Neural progenitor cell (in vitro differentiated cells): Measurements from ENCODE around the gene BCLAF1. TPM values are rescaled to one million over a fixed set of nuclear protein-coding genes. Genes with fewer than 3 reads are reported as not detected.
A peak's percentile ranks its signal among the peaks of the same experiment; 100 is the strongest.

Experiments
- DNase-seq: peaks from one replicate; pipeline ENCODE4 v3.0.0-alpha.2; 2016; ENCODE audit warnings: low spot score
- H2AFZ ChIP-seq: fragments of 200-600 bp; sonication (generic); replicated peaks from 2 replicates; pipeline ENCODE4 v1.6.1; 2016; ENCODE audit warnings: antibody characterized with exemption
- H3F3A ChIP-seq: fragments of 200-600 bp; sonication (generic); 2 replicates; pipeline ENCODE4 v1.6.1; 2016; ENCODE audit warnings: antibody characterized with exemption, low read depth
- H3K27ac ChIP-seq: fragments of 200-600 bp; sonication (generic); 2 replicates; pipeline ENCODE4 v1.5.1; 2016; ENCODE audit warnings: mild to moderate bottlenecking
- H3K27me3 ChIP-seq: fragments of 200-600 bp; sonication (generic); 2 replicates; pipeline ENCODE4 v1.6.1; 2016; ENCODE audit warnings: mild to moderate bottlenecking, moderate library complexity
- H3K36me3 ChIP-seq: fragments of 200-600 bp; sonication (generic); 2 replicates; pipeline ENCODE4 v1.5.1; 2016
- H3K4me1 ChIP-seq: fragments of 200-600 bp; sonication (generic); 2 replicates; pipeline ENCODE4 v1.6.1; 2016; ENCODE audit warnings: mixed run types
- H3K4me2 ChIP-seq: fragments of 200-600 bp; sonication (generic); 2 replicates; pipeline ENCODE4 v1.6.1; 2016
- H3K4me3 ChIP-seq: fragments of 200-600 bp; sonication (generic); 2 replicates; pipeline ENCODE4 v1.5.1; 2016
- H3K79me2 ChIP-seq: fragments of 200-600 bp; sonication (generic); 2 replicates; pipeline ENCODE4 v1.6.1; 2016; ENCODE audit warnings: low read depth
- H3K9ac ChIP-seq: fragments of 200-600 bp; sonication (generic); 2 replicates; pipeline ENCODE4 v1.6.1; 2016
- H3K9me3 ChIP-seq: fragments of 200-600 bp; sonication (generic); 2 replicates; pipeline ENCODE4 v1.5.1; 2016; ENCODE audit warnings: low read depth
- H4K20me1 ChIP-seq: fragments of 200-600 bp; sonication (generic); 2 replicates; pipeline ENCODE4 v1.6.1; 2016; ENCODE audit warnings: low read depth
- H3K27ac Mint-ChIP-seq: 3 replicates; pipeline ENCODE4 v1.8.0; 2021; ENCODE audit warnings: mixed read lengths
- H3K27me3 Mint-ChIP-seq: 2 replicates; pipeline ENCODE4 v1.8.0; 2022; ENCODE audit warnings: low read depth, mild to moderate bottlenecking, inconsistent platforms, moderate library complexity, mixed read lengths; ENCODE audit not compliant: insufficient read depth
- H3K36me3 Mint-ChIP-seq: 3 replicates; pipeline ENCODE4 v1.8.0; 2021; ENCODE audit warnings: mixed read lengths
- H3K4me1 Mint-ChIP-seq: 3 replicates; pipeline ENCODE4 v1.8.0; 2021; ENCODE audit warnings: mixed read lengths
- H3K4me3 Mint-ChIP-seq: 3 replicates; pipeline ENCODE4 v1.8.0; 2021; ENCODE audit warnings: mild to moderate bottlenecking, moderate library complexity, mixed read lengths
- H3K9me3 Mint-ChIP-seq: 3 replicates; pipeline ENCODE4 v1.8.0; 2020; ENCODE audit warnings: mixed read lengths
- EZH2 ChIP-seq: fragments of 200-600 bp; sonication (generic); IDR thresholded peaks from 2 replicates; pipeline ENCODE4 v1.6.1; 2017; ENCODE audit warnings: antibody characterized with exemption, mild to moderate bottlenecking, moderate library complexity
- EZH2phosphoT487 ChIP-seq: fragments of 200-600 bp; sonication (generic); IDR thresholded peaks from 2 replicates; pipeline ENCODE4 v1.6.1; 2017; ENCODE audit warnings: antibody characterized with exemption
- total RNA-seq: library from RNA; depleted of rRNA; stranded (reverse); fragments of >200 nt; gene quantifications from 2 replicates; pipeline ENCODE4 v1.2.3, GENCODE V29; 2015; ENCODE audit warnings: low replicate concordance
- TF ChIP-seq, protein P1 (sequence below): fragments of 200-600 bp; sonication (generic); IDR thresholded peaks from 2 replicates; pipeline ENCODE4 v1.5.1; 2017; ENCODE audit warnings: antibody characterized with exemption, mild to moderate bottlenecking

BCLAF1 gene
- total RNA-seq, 1 donor from 2014 or later: 190 TPM

DNA sequence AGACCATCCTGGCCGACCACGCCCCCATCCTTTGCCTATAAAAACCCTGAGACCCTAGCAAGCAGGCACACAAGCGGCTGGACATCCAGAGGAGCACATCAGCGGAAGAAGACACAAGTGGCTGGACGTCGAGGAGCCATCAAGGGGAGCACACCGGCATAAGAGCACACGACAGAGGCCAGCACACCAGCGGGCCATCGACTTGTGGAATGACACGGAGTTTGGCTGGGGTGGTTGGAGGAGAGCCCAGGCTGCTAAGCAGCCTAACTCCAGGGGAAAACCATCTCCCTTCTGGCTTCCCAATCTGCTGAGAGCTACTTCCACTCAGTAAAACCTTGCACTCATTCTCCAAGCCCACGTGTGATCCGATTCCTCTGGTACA, 44.8 kb upstream of the BCLAF1 start:
- no peak overlapping the region for H3K27ac Mint-ChIP-seq

DNA sequence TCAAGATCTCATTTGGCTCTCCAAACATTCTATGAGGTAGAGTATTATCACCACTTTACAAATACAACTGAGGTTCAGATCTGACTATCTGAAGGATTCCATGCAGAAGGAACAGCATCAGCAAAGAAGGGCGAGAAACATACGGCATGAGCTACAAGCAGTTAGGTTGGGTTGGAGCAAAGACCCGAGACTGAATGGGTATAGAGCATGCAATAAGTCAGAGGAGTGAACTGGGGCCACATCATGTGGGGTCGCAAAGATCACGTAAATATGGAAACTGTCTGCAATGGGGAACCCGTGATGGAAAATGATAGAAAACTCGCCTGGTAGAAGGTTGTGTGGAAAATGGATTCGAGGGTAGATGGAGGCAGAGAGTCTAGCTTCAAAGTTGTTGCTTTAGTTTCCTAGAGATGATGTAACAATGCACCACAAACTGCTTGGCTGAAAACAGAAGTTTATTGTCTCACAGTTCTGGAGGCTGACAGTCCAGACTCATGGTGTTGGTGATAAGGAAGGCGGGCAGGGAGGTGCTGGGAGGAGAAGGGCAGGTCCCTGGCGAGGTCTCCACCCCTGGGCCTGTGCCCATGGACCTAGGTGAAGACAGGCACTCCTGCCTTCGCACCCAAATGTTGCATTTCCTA, 44.3 kb upstream of the BCLAF1 start:
- Histone ChIP-seq H3K9me3 (no peaks in the 10 kb centered on the region), H3K27ac (no peak overlapping the region), H3F3A (no peaks in the 10 kb centered on the region), H2AFZ (no peak overlapping the region), H3K9ac (no peak overlapping the region), H3K4me1 (no peaks in the 10 kb centered on the region), H3K79me2 (no peaks in the 10 kb centered on the region), H3K4me2 (no peak overlapping the region), H3K4me3 (no peak overlapping the region), H4K20me1 (no peaks in the 10 kb centered on the region), H3K27me3 (no peaks in the 10 kb centered on the region), H3K36me3 (no peaks in the 10 kb centered on the region)
- no peak overlapping the region for H3K4me3 Mint-ChIP-seq
- no peak for DNase-seq
- H3K27me3 Mint-ChIP-seq: peaks cover 6% of the 10 kb centered on the region
- TF ChIP-seq EZH2: no peak
- TF ChIP-seq EZH2phosphoT487: no peak
- TF ChIP-seq, protein P1, sequence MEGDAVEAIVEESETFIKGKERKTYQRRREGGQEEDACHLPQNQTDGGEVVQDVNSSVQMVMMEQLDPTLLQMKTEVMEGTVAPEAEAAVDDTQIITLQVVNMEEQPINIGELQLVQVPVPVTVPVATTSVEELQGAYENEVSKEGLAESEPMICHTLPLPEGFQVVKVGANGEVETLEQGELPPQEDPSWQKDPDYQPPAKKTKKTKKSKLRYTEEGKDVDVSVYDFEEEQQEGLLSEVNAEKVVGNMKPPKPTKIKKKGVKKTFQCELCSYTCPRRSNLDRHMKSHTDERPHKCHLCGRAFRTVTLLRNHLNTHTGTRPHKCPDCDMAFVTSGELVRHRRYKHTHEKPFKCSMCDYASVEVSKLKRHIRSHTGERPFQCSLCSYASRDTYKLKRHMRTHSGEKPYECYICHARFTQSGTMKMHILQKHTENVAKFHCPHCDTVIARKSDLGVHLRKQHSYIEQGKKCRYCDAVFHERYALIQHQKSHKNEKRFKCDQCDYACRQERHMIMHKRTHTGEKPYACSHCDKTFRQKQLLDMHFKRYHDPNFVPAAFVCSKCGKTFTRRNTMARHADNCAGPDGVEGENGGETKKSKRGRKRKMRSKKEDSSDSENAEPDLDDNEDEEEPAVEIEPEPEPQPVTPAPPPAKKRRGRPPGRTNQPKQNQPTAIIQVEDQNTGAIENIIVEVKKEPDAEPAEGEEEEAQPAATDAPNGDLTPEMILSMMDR: no peak
- H3K27ac Mint-ChIP-seq: no peak overlapping the region
- no peaks in the 10 kb centered on the region for H3K9me3 Mint-ChIP-seq
- H3K4me1 Mint-ChIP-seq: no peaks in the 10 kb centered on the region
- H3K36me3 Mint-ChIP-seq: no peaks in the 10 kb centered on the region

More for the DNA sequence above, 44.8 kb upstream of the BCLAF1 start:
- Histone ChIP-seq H3K27me3 (no peaks in the 10 kb centered on the region), H2AFZ (peak overlapping the region; percentile 59), H3K79me2 (no peaks in the 10 kb centered on the region), H3F3A (no peaks in the 10 kb centered on the region), H3K9ac (no peak overlapping the region), H4K20me1 (no peaks in the 10 kb centered on the region), H3K4me2 (no peak overlapping the region), H3K4me1 (no peaks in the 10 kb centered on the region), H3K9me3 (no peaks in the 10 kb centered on the region), H3K36me3 (no peaks in the 10 kb centered on the region), H3K27ac (no peak overlapping the region), H3K4me3 (no peak overlapping the region)
- H3K4me1 Mint-ChIP-seq: no peaks in the 10 kb centered on the region
- no peak overlapping the region for H3K4me3 Mint-ChIP-seq
- H3K36me3 Mint-ChIP-seq: no peaks in the 10 kb centered on the region
- no peak for DNase-seq
- no peaks in the 10 kb centered on the region for H3K9me3 Mint-ChIP-seq
- TF ChIP-seq, protein P1: no peak
- peaks cover 6% of the 10 kb centered on the region for H3K27me3 Mint-ChIP-seq

DNA sequence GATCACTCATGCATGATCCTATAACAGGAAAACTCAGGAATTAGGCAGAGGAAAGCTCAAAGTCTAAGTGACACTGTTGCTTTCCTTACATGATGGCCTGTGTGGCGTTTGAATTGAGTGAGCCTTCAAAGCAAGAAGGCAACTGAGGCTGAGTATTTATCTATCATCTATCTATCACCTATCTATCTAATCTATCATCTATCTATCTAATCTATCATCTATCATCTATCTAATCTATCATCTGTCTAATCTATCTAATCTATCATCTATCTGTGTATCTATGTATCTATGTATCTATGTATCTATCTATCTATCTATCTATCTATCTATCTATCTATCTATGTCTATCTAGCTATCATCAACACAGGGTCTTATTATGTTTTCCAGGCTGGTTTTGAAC, 41.8 kb upstream of the BCLAF1 start:
- Histone ChIP-seq H4K20me1 (no peaks in the 10 kb centered on the region), H3K4me2 (no peak overlapping the region), H3K9ac (no peak overlapping the region), H3K4me3 (no peak overlapping the region), H3K9me3 (no peaks in the 10 kb centered on the region), H3K27me3 (no peaks in the 10 kb centered on the region), H2AFZ (no peak overlapping the region), H3K4me1 (no peaks in the 10 kb centered on the region), H3F3A (no peaks in the 10 kb centered on the region), H3K79me2 (no peaks in the 10 kb centered on the region), H3K36me3 (no peaks in the 10 kb centered on the region), H3K27ac (no peak overlapping the region)
- Mint-ChIP-seq H3K36me3 (no peaks in the 10 kb centered on the region), H3K4me3 (no peak overlapping the region), H3K27me3 (peaks cover 2% of the 10 kb centered on the region), H3K4me1 (no peaks in the 10 kb centered on the region), H3K27ac (no peak overlapping the region), H3K9me3 (no peaks in the 10 kb centered on the region)
- TF ChIP-seq EZH2 (no peak), EZH2phosphoT487 (no peak)
- TF ChIP-seq, protein P1: no peak
- no peak for DNase-seq
